Ovary (tissue), 3 donors: ENCODE data around the gene FAM177A1.

Experiments used
- CTCF ChIP-seq, 3 donors: fragments of 450-650 bp in 2 of 3; fragments of 200-600 bp in 1 of 3; IDR thresholded peaks; one replicate each; pipeline versions ENCODE4 v1.5.1 to v1.8.0; 2016 to 2022; ENCODE audit warnings: antibody characterized with exemption in 3 of 3, mild to moderate bottlenecking in 1 of 3
- POLR2A ChIP-seq: fragments of 450-650 bp; IDR thresholded peaks from one replicate; pipeline ENCODE4 v1.6.1; 2017; ENCODE audit warnings: antibody characterized with exemption, mild to moderate bottlenecking, moderate library complexity
- donor health status: DM: no; HTN: no; CAD: no.

GRCh38 chr14:35047976-35048513 lies 2.0 kb downstream of the FAM177A1 start:
- TF ChIP-seq POLR2A = no peak
- TF ChIP-seq CTCF (IDR thresholded peaks at IDR 0.05) = no peak
